HG02884 (cell line): ENCODE data around the gene GRID1.
"Not testable (repeated sequence)": the region's sequence is repeated elsewhere in the genome, so short reads cannot be mapped to it uniquely, and the experiment has no call there.

Experiments used
- ATAC-seq: cut with Tn5 transposase; IDR thresholded peaks from one replicate; pipeline ENCODE4 v1.9.1; 2021; ENCODE audit warnings: mild to moderate bottlenecking, moderate library complexity; ENCODE audit not compliant: unreplicated experiment

Gene GRID1

GRCh38 chr10:85863301-85864172 lies 503.1 kb downstream of the GRID1 start:
- no peak for ATAC-seq

- no peak for ATAC-seq
Measured at GRCh38 chr10:85862771-85863170, 503.8 kb downstream of the GRID1 start.

GRCh38 chr10:85861513-85862197 lies 504.9 kb downstream of the GRID1 start:
- no peak for ATAC-seq

- no peak for ATAC-seq
Measured at GRCh38 chr10:85859859-85860258, 506.7 kb downstream of the GRID1 start.

- ATAC-seq: no peak
Measured at GRCh38 chr10:85858776-85859515, 507.6 kb downstream of the GRID1 start.

- no peak for ATAC-seq
Measured at GRCh38 chr10:85857791-85858190, 508.8 kb downstream of the GRID1 start.

- no peak for ATAC-seq
Measured at GRCh38 chr10:85857305-85857704, 509.3 kb downstream of the GRID1 start.

GRCh38 chr10:85851934-85852333 lies 514.7 kb downstream of the GRID1 start:
- ATAC-seq: no peak

GRCh38 chr10:85851325-85851724 lies 515.3 kb downstream of the GRID1 start:
- no peak for ATAC-seq

- ATAC-seq: no peak
Measured at GRCh38 chr10:85850736-85851135, 515.9 kb downstream of the GRID1 start.

GRCh38 chr10:85849315-85849714 lies 517.3 kb downstream of the GRID1 start:
- no peak for ATAC-seq

- no peak for ATAC-seq
Measured at GRCh38 chr10:85848756-85849155, 517.8 kb downstream of the GRID1 start.

GRCh38 chr10:85847085-85847484 lies 519.5 kb downstream of the GRID1 start:
- no peak for ATAC-seq

GRCh38 chr10:85838660-85839059 lies 527.9 kb downstream of the GRID1 start:
- ATAC-seq: not testable (repeated sequence)

GRCh38 chr10:85832988-85833387 lies 533.6 kb downstream of the GRID1 start:
- no peak for ATAC-seq

GRCh38 chr10:85831422-85831821 lies 535.2 kb downstream of the GRID1 start:
- ATAC-seq: no peak

GRCh38 chr10:85826377-85826776 lies 540.2 kb downstream of the GRID1 start:
- no peak for ATAC-seq

GRCh38 chr10:85811405-85811804 lies 555.2 kb downstream of the GRID1 start:
- no peak for ATAC-seq

GRCh38 chr10:85810674-85811073 lies 555.9 kb downstream of the GRID1 start:
- ATAC-seq: no peak

- ATAC-seq: no peak
Measured at GRCh38 chr10:85795460-85795859, 571.1 kb downstream of the GRID1 start.

- ATAC-seq: no peak
Measured at GRCh38 chr10:85794553-85794952, 572.0 kb downstream of the GRID1 start.

- no peak for ATAC-seq
Measured at GRCh38 chr10:85792533-85792858, 574.1 kb downstream of the GRID1 start.
